ENCODE measurements around the gene CTRL.

DNA sequence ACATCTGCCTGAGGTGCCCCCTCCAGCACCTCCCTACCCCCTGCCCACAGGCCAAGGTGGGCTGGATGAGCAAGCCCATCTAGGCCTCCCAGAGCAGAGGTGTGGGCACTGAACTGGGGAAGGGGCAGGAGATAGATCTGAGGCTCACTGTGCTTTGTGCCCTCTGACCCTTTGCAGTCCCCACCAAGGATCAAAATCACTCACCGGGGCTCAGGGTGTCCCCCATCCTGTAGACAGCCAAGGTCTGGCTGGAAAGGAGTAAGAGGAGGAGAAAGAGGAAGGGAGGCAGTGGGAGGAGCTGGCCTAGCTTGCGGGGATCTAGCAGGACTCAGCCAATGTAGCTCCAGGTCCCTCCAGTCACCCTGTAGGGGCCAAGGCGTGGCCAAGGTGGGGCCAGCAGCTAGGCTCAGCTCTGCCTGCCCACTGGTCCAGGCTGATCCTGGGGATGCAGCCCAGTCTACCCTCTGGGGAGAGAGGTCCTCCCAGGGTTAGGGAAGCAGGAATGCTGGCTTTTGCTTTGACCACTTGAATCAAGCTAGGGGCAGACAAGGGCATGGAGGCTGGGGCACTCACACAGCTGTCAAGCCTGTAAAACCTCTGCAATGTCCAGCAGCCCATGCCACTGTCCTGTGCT is 35.0 kb upstream of the CTRL start:
- TF ChIP-seq, protein P1, sequence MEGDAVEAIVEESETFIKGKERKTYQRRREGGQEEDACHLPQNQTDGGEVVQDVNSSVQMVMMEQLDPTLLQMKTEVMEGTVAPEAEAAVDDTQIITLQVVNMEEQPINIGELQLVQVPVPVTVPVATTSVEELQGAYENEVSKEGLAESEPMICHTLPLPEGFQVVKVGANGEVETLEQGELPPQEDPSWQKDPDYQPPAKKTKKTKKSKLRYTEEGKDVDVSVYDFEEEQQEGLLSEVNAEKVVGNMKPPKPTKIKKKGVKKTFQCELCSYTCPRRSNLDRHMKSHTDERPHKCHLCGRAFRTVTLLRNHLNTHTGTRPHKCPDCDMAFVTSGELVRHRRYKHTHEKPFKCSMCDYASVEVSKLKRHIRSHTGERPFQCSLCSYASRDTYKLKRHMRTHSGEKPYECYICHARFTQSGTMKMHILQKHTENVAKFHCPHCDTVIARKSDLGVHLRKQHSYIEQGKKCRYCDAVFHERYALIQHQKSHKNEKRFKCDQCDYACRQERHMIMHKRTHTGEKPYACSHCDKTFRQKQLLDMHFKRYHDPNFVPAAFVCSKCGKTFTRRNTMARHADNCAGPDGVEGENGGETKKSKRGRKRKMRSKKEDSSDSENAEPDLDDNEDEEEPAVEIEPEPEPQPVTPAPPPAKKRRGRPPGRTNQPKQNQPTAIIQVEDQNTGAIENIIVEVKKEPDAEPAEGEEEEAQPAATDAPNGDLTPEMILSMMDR (optimal IDR thresholded peaks at IDR 0.05 in 1 of 3, IDR thresholded peaks at IDR 0.05 in 1 of 3, conservative IDR thresholded peaks at IDR 0.05 in 1 of 3; ENCODE audit: extremely low read depth in 1 of 3, insufficient read depth in 2 of 3, low read length in 3 of 3) = no peak
- no peak for TF ChIP-seq EZH2 (IDR thresholded peaks at IDR 0.05; ENCODE audit: low read length)
